GM19468 (cell line): ENCODE results near the gene SORCS2.
"Not testable (repeated sequence)": the region's sequence is repeated elsewhere in the genome, so short reads cannot be mapped to it uniquely, and the experiment has no call there.

Experiments
- ATAC-seq: cut with Tn5 transposase; IDR thresholded peaks from one replicate; pipeline ENCODE4 v1.9.1; 2021; ENCODE audit warnings: mild to moderate bottlenecking, moderate library complexity, moderate number of reproducible peaks; ENCODE audit not compliant: unreplicated experiment; ENCODE audit errors: extremely low read depth

Gene SORCS2

GRCh38 chr4:7444314-7444713 is 252.0 kb downstream of the SORCS2 start:
- ATAC-seq = no peak

GRCh38 chr4:7444731-7445130 is 252.4 kb downstream of the SORCS2 start:
- ATAC-seq = no peak

DNA sequence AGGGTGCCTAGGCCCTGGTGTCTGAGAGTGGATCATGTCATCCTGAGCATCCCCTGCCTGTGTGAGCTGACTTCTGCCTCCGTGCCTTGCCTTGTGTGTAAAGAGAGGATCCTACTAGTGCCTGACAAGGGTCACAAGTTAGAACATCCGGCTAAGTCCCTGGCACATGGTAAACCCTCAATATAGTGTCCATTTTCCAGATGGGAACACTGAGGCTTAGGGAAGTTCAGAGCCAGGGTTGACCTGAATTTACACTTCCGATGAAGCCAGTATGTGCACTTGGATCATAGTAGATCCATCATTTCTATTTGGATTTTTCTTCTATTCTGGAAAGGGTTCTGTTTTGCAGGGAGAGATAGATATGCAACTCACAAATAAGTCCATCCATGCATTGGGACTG is 254.9 kb downstream of the SORCS2 start:
- ATAC-seq = no peak

- no peak for ATAC-seq
Measured at GRCh38 chr4:7448036-7448435, 255.7 kb downstream of the SORCS2 start.

DNA sequence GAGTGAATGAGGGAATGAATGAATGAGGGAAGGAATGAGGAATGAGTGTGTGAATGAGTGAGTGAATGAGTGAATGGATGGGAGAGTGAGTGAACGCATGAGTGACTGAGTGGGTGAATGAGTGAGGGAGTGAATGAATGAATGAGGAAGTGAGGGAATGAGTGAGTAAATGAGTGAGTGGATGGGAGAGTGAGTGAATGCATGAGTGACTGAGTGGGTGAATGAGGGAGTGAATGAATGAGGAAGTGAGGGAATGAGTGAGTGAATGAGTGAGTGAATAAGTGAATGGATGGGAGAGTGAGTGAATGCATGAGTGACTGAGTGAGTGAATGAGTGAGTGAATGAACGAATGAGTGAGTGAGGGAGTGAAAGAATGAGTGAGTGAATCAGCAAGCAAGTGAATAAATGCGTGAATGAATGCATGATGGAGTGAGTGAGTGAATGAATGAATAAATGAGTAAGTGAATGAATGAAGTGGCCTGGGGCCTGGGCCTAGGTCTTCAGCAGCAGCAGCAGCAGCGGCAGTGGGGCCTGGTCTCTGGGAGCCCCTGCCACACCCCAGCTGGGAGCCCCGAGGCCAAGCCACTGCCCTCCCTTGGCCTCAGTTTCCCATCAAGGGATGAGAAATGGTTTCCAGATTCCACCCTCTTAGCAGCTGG is 258.6 kb downstream of the SORCS2 start:
- no peak for ATAC-seq

- no peak for ATAC-seq
Measured at GRCh38 chr4:7451434-7451789, 259.1 kb downstream of the SORCS2 start.

GRCh38 chr4:7451800-7452199 is 259.5 kb downstream of the SORCS2 start:
- ATAC-seq = no peak

GRCh38 chr4:7452802-7453201 is 260.5 kb downstream of the SORCS2 start:
- ATAC-seq = not testable (repeated sequence)

DNA sequence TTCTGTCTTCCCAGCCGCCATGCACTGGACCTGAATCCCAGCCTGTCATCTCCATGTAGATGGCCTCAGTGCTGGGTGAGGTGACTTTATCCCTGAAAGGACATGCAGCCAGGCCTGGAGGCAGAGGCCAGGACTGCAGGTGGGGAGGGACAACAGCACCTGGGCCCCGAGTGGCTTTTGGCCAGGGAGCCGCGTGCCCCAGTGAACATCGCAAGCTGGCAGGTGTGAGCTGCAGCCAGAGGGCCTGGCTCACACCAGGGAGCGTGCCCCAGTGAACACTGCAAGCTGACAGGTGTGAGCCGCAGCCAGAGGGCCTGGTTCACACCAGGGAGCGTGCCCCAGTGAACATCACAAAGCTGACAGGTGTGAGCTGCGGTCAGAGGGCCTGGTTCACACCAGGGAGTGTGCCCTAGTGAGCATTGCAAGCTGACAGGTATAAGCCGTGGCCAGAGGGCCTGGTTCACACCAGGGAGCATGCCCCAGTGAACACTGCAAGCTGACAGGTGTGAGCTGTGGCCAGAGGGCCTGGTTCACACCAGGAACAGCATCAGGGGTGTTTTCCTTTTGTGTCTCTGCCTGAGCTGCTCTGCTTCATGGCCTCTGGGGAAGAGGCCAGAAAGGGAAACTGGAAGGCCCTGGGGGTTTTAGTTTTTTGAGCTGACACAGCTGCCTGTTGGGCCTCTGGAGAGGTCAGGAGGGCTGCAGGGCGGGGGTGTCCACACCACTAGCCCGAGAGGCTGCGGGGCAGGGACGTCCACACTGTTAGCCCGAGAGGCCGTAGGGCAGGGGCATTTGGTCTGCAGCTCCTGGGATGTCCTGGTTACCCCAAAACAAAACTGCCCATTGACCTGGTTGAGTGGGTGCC is 265.1 kb downstream of the SORCS2 start:
- ATAC-seq = no peak

GRCh38 chr4:7458066-7458425 is 265.7 kb downstream of the SORCS2 start:
- no peak for ATAC-seq

GRCh38 chr4:7458477-7458876 is 266.1 kb downstream of the SORCS2 start:
- ATAC-seq = no peak

DNA sequence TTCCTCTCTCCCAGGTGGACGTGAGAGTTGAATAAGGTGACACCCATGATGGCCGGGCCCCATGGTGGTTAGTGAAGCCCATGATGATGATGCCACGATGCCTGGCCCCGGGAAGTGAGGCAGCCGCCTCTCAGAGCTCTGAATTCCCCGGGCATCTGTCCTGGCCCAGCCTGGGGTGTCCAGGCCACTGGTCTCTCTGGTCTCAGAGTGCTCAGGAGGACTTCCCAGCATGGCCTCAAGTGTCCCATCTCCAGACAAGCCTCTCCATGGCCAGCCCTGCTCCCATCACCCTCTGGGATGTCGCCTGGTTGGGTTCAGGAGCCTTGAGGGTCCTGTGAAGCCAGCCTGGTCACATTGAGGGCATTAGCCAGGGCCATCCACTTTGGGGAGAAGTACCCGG is 267.1 kb downstream of the SORCS2 start:
- ATAC-seq = no peak

- no peak for ATAC-seq
Measured at GRCh38 chr4:7460566-7460965, 268.2 kb downstream of the SORCS2 start.

DNA sequence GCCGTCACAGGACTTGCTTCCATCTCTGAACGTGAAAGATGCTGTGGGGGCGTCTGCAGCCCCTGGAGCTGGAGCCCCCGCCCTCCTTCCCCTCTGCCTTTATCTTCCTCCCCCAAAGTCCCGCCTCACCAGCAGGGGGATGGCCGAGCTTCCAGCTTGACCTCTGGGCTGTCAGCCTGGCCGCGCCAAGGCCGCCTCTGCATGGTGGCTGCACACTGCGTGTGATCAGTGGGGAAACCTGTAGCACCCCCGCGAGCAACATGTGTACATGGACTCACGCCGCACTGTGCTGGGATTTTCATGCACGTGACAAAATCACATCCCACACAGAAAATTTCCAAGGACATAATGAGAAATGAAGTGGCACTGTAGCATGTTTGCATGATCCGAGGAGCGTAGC is 268.9 kb downstream of the SORCS2 start:
- ATAC-seq = no peak

DNA sequence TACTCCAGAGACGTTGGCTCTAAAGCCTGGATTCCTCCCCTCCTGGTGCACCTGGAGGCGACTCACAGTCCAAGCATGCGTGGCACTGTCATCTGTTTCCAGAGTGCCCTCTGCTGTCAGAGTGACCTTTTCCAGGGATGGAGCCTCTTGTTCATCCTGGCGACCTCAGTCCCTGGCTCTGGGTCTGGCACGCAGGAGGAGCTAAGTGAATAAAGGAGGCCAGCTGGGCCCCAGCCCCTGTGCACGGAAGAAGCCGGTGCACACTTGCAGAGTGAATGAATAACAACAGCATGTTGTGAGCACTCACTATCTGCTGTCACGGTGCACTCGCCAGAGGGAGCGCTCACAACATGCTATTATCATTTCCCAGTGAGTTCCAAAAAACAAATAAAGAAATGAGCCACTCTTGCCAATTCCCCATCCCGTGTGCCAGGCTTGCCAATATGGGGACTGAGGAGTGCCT is 270.2 kb downstream of the SORCS2 start:
- no peak for ATAC-seq

DNA sequence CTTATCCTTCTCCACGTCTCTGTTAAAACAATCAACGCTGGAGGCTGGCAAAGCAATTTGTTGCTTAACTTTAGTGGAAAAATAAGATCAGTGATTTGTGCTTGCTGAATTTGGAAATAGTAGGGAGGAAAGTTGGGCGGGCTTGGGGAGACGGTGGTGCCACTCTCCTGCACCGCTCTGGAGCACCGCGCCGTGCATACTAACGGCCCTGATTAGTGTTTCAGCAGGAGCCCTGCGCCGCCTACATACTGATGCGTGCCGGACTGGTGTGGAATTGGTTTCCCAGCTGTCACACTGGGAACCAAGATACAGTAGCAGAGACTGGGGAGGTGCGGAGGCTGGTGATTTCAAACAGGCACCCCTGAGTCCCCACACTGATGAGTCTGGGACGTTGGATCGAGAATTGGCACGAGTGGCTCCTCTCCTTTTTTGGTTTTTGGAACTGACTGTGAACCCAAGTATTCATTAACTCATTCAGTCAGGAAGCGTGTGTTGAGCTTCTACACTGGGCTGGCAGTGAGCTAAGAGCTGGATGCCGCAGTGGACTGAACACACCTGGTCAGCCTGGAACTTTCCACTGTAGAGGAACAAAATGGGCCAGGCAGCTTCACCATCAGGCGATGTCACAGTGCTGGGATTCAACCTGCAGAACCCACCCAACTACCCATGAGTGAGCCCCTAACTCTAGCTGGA is 271.4 kb downstream of the SORCS2 start:
- no peak for ATAC-seq

GRCh38 chr4:7464259-7464655 is 271.9 kb downstream of the SORCS2 start:
- no peak for ATAC-seq

GRCh38 chr4:7465017-7465416 is 272.7 kb downstream of the SORCS2 start:
- ATAC-seq = no peak

DNA sequence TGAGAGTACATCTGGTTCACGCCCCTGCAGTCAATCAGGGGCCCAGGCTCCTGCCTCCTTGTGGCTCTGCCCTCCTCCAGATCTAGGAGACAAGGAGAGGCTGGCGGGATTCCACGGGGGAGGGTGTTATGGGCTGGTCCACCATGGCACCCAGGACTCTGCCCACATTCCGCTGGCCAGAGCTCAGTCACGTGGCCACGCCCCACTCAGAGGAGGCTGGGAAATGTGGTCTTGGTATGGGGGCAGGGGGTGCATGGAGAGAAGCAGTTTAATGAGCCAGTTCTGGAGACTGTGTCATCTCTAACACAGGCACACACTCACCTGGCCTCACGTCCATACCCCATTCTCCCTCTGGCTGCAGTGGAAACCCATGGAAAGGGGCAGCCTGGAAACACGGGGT is 273.9 kb downstream of the SORCS2 start:
- ATAC-seq = no peak

DNA sequence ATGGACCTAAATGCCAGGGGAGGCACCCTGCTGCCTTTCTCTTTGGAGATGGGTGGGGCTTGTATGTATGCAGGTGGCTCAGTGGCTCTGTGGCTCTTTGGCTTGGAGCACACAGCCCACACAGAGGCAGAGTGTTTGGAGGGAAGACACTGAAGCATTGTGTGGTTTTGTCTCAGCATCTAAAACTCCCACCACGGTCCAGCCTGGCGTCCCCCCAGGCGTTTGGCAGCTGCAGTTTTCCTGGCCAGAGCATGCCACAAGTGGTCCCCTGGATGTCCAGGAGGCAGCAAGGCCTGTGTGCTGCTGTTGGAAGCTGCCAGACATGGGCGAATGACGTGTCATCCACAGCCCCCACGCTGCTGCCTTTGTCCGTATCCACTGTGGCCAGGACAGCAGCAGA is 274.6 kb downstream of the SORCS2 start:
- ATAC-seq = no peak

GRCh38 chr4:7467471-7467870 is 275.1 kb downstream of the SORCS2 start:
- no peak for ATAC-seq
